ENCODE measurements around the gene SIPA1L3. TPM values are rescaled to one million over a fixed set of nuclear protein-coding genes. Genes with fewer than 3 reads are reported as not detected.

SIPA1L3 gene
- total RNA-seq, 6 donors from 2014 or later = 57.3 to 91.6 (median 69.4) TPM

DNA sequence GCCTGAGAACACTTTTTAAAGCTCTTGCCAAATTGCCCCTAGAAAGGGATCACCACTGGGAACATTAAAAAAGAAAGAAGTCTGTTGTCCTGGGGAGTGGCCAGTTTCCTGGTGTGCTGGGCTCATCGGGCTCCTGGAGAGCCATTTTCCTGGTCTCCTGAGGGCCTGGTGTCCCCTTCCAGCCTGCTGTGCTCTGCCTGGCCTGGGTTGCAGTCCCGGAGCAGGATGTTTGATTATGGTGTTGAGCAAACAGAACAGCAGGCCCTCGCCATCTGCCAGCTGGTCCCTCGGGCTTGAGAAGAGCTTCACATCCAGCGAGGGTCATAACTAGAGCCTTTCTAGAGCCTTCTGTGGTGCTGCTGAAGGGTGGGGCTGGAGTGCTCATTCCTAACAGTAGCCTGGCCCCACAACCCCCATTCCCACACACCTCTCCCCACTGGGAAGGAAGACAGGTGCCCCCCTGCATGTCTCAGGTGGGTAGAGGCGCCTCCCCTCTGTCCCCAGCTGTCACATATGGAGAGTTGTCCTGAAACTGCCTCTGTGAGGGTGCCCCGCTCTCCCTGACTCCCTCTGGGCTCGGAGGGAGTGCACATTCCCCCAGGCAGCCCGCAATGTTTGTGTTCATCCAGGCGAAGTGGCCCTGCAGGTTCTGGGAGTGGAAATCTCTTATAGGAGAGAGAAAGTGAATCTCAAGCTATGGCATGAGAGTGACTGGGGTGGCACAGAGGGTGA, 151.1 kb downstream of the SIPA1L3 start:
- H3K4me3 ChIP-seq = no peak overlapping the region
- DNase-seq = peak in 1 of 2 donors; percentile 88
- 35 to 56% methylated on average over 2 to 10 of the region's 10 CpGs for WGBS, 2 donors
- H3K4me1 ChIP-seq = peaks cover 10 to 41% (median 22%) of the 10 kb centered on the region in 4 donors
- no peaks in the 10 kb centered on the region for H3K27me3 ChIP-seq
- TF ChIP-seq POLR2AphosphoS5 (IDR thresholded peaks at IDR 0.05) (no peak), POLR2A (IDR thresholded peaks at IDR 0.05) (no peak)
- TF ChIP-seq, protein P1, sequence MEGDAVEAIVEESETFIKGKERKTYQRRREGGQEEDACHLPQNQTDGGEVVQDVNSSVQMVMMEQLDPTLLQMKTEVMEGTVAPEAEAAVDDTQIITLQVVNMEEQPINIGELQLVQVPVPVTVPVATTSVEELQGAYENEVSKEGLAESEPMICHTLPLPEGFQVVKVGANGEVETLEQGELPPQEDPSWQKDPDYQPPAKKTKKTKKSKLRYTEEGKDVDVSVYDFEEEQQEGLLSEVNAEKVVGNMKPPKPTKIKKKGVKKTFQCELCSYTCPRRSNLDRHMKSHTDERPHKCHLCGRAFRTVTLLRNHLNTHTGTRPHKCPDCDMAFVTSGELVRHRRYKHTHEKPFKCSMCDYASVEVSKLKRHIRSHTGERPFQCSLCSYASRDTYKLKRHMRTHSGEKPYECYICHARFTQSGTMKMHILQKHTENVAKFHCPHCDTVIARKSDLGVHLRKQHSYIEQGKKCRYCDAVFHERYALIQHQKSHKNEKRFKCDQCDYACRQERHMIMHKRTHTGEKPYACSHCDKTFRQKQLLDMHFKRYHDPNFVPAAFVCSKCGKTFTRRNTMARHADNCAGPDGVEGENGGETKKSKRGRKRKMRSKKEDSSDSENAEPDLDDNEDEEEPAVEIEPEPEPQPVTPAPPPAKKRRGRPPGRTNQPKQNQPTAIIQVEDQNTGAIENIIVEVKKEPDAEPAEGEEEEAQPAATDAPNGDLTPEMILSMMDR (IDR thresholded peaks at IDR 0.05) = no peak
- ATAC-seq (ENCODE audit: low FRiP score in 2 of 2) = peak; percentile 55 to 91
- peak overlapping the region; percentile 54 to 87 (median 74) for H3K27ac ChIP-seq
- H3K36me3 ChIP-seq = no peaks in the 10 kb centered on the region
- H3K9me3 ChIP-seq = no peaks in the 10 kb centered on the region

DNA sequence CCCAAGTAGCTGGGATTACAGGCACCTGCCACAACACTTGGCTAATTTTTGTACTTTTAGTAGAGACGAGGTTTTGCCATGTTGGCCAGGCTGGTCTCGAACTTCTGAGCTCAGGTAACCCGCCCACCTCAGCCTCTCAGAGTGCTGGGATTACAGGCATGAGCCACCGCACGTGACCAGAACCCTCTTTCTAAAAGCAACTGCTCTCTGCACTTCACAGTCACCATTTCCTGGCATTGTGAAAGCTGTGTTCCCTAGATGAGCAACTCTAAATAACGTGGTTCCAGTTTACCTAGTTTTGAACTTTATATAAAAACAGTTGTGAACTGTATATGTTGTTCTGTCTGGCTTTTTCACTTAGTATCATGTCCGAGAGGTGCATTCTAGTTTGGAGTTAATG, 152.9 kb downstream of the SIPA1L3 start:
- TF ChIP-seq EP300 (IDR thresholded peaks at IDR 0.05) (no peak), POLR2AphosphoS5 (IDR thresholded peaks at IDR 0.05) (no peak), POLR2A (IDR thresholded peaks at IDR 0.05) (no peak)
- TF ChIP-seq, protein P1 (IDR thresholded peaks at IDR 0.05) = no peak
- whole genome bisulfite sequencing, 2 donors = 31 to 32% methylated on average over 7 of the region's 7 CpGs
- Histone ChIP-seq H3K36me3 (no peaks in the 10 kb centered on the region), H3K27ac (peak overlapping the region in 3 of 4 donors; percentile 32 to 87 (median 73)), H3K4me1 (peaks cover 10 to 38% (median 22%) of the 10 kb centered on the region in 4 donors), H3K9me3 (no peaks in the 10 kb centered on the region), H3K4me3 (no peak overlapping the region), H3K27me3 (no peaks in the 10 kb centered on the region)
- ATAC-seq (ENCODE audit: low FRiP score in 2 of 2) (no peak), DNase-seq (peak in 1 of 2 donors; percentile 77)

DNA sequence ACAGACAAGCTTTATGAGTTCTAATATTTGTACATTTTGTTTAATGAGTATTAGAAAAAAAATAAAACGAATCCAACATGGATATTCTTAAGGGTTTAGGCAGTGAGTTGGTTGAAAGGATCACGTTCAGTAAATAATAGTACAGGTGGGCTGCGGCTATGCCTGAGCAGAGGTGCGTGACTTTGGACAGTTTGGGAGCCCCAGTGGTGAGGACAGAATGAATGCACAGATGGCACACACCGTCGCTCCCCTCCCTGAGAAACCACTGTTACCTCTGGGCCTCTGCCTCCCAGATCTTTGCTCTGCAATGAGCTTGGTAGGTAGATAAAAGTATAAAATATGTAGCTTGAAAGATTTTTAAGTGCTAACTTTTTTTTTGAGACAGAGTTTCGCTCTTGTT, 153.3 kb downstream of the SIPA1L3 start:
- 78 to 82% methylated on average over 7 of the region's 7 CpGs for WGBS, 2 donors
- Histone ChIP-seq H3K27ac (peak overlapping the region in 2 of 4 donors; percentile 32 to 73), H3K36me3 (no peaks in the 10 kb centered on the region), H3K4me1 (peaks cover 10 to 34% (median 18%) of the 10 kb centered on the region in 4 donors), H3K4me3 (no peak overlapping the region), H3K9me3 (no peaks in the 10 kb centered on the region), H3K27me3 (no peaks in the 10 kb centered on the region)
- no peak for TF ChIP-seq POLR2AphosphoS5 (IDR thresholded peaks at IDR 0.05)
- TF ChIP-seq EP300 (IDR thresholded peaks at IDR 0.05) = no peak
- TF ChIP-seq, protein P1 (IDR thresholded peaks at IDR 0.05) = no peak
- TF ChIP-seq POLR2A (IDR thresholded peaks at IDR 0.05) = no peak
- ATAC-seq (ENCODE audit: low FRiP score in 2 of 2) (no peak), DNase-seq (no peak)

DNA sequence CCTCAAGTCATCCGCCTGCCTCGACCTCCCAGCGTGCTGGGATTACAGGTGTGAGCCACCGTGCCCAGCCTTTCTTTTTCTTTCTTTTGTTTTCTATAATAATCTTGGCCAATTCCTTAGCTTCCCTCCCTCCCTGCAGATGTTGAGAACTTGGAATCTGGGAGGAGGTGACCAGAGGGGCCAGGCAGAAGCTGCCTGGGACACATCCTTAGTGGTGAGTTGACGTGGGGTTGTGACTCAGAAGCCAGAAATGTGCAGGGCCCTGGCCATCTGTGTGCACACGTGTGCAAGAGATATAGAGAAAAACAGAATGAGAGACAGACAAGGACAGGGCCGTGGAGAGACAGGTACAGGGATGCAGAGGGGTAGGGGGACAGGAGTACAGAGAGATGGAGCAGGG, 154.3 kb downstream of the SIPA1L3 start:
- H3K27ac ChIP-seq = no peak overlapping the region
- H3K4me1 ChIP-seq = peaks cover 10 to 25% (median 13%) of the 10 kb centered on the region in 4 donors
- ATAC-seq (ENCODE audit: low FRiP score in 2 of 2) (no peak), DNase-seq (no peak)
- H3K9me3 ChIP-seq = no peaks in the 10 kb centered on the region
- TF ChIP-seq, protein P1 (IDR thresholded peaks at IDR 0.05) = no peak
- no peak for TF ChIP-seq POLR2AphosphoS5 (IDR thresholded peaks at IDR 0.05)
- H3K36me3 ChIP-seq = no peaks in the 10 kb centered on the region
- H3K4me3 ChIP-seq = no peak overlapping the region
- no peaks in the 10 kb centered on the region for H3K27me3 ChIP-seq
- 92 to 93% methylated on average over 7 of the region's 7 CpGs for WGBS, 2 donors

All from upper lobe of left lung (tissue), 6 donors.